ENCODE data around the gene GBP7. TPM values are rescaled to one million over a fixed set of nuclear protein-coding genes. Genes with fewer than 3 reads are reported as not detected.

GBP7 gene
- total RNA-seq, 4 donors from 2014 or later, result not detected

- Histone ChIP-seq H3K27me3 (no peaks in the 10 kb centered on the region), H3K9me3 (no peaks in the 10 kb centered on the region), H3K27ac (no peak overlapping the region), H3K36me3 (no peaks in the 10 kb centered on the region), H3K4me1 (no peaks in the 10 kb centered on the region), H3K4me3 (no peak overlapping the region)
- TF ChIP-seq, protein P1, sequence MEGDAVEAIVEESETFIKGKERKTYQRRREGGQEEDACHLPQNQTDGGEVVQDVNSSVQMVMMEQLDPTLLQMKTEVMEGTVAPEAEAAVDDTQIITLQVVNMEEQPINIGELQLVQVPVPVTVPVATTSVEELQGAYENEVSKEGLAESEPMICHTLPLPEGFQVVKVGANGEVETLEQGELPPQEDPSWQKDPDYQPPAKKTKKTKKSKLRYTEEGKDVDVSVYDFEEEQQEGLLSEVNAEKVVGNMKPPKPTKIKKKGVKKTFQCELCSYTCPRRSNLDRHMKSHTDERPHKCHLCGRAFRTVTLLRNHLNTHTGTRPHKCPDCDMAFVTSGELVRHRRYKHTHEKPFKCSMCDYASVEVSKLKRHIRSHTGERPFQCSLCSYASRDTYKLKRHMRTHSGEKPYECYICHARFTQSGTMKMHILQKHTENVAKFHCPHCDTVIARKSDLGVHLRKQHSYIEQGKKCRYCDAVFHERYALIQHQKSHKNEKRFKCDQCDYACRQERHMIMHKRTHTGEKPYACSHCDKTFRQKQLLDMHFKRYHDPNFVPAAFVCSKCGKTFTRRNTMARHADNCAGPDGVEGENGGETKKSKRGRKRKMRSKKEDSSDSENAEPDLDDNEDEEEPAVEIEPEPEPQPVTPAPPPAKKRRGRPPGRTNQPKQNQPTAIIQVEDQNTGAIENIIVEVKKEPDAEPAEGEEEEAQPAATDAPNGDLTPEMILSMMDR (IDR thresholded peaks at IDR 0.05), result no peak
- TF ChIP-seq POLR2A (IDR thresholded peaks at IDR 0.05), result no peak
- no peak for TF ChIP-seq POLR2AphosphoS5 (IDR thresholded peaks at IDR 0.05)
- no peak for TF ChIP-seq EP300 (IDR thresholded peaks at IDR 0.05)
- ATAC-seq, result no peak
- WGBS, 2 donors (ENCODE audit: low coverage in 1 of 2), result 89 to 91% methylated on average over 3 to 4 of the region's 4 CpGs
Observed at GRCh38 chr1:89170170-89171066, 5.4 kb downstream of the GBP7 start.

DNA sequence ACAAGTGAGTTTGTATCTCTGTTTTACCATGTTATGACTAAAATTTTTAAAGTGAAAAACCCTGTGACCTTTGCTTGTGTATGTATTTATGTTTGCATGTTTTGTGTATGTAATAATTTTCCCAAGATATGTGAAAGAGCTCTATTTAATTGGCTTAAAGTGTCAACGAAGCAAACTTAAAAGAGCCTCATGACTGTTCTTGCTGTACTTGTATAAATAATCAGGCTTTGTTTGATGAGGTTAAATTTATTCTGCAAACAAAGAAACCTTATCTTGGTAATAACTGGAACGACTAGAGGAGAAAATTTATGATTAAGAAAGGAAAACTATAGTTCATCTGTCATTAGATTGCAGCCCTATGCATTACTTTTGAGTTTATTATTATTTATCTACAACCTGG, 6.6 kb downstream of the GBP7 start:
- WGBS, 2 donors (ENCODE audit: low coverage in 1 of 2), result 50 to 51% methylated on average over 2 of the region's 2 CpGs
- H3K36me3 ChIP-seq, result no peaks in the 10 kb centered on the region
- TF ChIP-seq, protein P1 (IDR thresholded peaks at IDR 0.05), result no peak
- TF ChIP-seq EP300 (IDR thresholded peaks at IDR 0.05), result no peak
- TF ChIP-seq POLR2A (IDR thresholded peaks at IDR 0.05), result no peak
- TF ChIP-seq POLR2AphosphoS5 (IDR thresholded peaks at IDR 0.05), result no peak
- H3K27me3 ChIP-seq, result no peaks in the 10 kb centered on the region
- no peak overlapping the region for H3K4me3 ChIP-seq
- H3K4me1 ChIP-seq, result no peaks in the 10 kb centered on the region
- ATAC-seq, result no peak
- no peaks in the 10 kb centered on the region for H3K9me3 ChIP-seq
- H3K27ac ChIP-seq, result no peak overlapping the region

DNA sequence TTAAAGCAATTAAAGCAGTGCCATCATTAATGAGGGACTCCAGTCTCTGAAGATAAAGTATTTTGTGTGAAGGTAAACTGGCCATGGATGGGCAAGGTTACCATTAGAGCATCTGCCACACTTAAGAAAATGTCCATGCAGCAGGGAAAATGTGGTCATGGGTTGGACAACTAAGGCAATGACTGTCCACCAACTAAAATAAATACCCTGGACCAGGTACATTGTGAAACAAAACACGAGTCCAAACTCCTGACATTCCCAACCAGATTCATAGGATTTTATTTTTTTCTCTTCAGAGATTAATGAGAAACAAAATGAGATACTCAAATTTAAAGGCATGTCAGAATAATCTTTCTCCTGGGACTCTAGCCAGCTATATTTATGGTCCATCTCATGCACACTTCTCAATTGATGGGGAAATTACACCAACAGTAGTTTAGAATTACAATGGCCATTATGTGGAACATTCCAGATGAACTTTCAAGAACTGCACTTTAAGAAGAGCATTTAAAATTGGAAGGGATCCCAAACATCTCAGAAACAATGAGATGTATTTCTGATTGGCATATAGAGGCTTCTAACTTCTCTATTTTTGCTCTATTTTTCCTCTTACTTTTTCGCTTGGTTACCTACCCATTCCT, 8.1 kb downstream of the GBP7 start:
- Histone ChIP-seq H3K4me3 (no peak overlapping the region), H3K36me3 (no peaks in the 10 kb centered on the region), H3K4me1 (no peaks in the 10 kb centered on the region), H3K9me3 (no peaks in the 10 kb centered on the region), H3K27ac (no peak overlapping the region), H3K27me3 (no peaks in the 10 kb centered on the region)
- WGBS, 2 donors (ENCODE audit: low coverage in 1 of 2), result 74 to 77% methylated on average over 2 of the region's 2 CpGs
- ATAC-seq, result no peak
- TF ChIP-seq, protein P1 (IDR thresholded peaks at IDR 0.05), result no peak
- no peak for TF ChIP-seq POLR2AphosphoS5 (IDR thresholded peaks at IDR 0.05)

GRCh38 chr1:89166705-89167104, 9.1 kb downstream of the GBP7 start:
- no peaks in the 10 kb centered on the region for H3K36me3 ChIP-seq
- no peak overlapping the region for H3K27ac ChIP-seq
- TF ChIP-seq POLR2A (IDR thresholded peaks at IDR 0.05) (no peak), EP300 (IDR thresholded peaks at IDR 0.05) (no peak)
- TF ChIP-seq, protein P1 (IDR thresholded peaks at IDR 0.05), result no peak
- no peak overlapping the region for H3K4me3 ChIP-seq
- H3K9me3 ChIP-seq, result peaks cover 0 to under 1% (median 0%) of the 10 kb centered on the region in 3 donors
- WGBS, 2 donors (ENCODE audit: low coverage in 1 of 2), result 50 to 53% methylated on average over 1 of the region's 1 CpG
- no peaks in the 10 kb centered on the region for H3K4me1 ChIP-seq
- ATAC-seq, result no peak
- no peaks in the 10 kb centered on the region for H3K27me3 ChIP-seq

DNA sequence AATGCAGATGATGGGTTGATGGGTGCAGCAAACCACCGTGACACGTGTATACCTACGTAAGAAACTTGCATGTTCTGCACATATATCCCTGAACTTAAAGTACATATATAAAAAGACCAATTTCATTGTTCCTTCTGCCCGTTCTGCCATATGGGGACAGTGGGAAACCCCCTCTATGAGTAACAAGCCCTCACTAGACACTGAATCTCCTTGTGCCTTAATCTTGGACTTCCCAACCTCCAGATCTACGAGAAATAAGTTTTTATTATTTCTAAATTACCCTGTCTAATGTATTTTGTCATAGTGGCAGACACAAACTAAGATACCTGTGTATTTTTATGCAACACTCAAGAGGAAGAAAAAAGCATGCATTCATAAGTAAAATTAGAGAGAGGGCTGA, 10.0 kb downstream of the GBP7 start:
- Histone ChIP-seq H3K27me3 (no peaks in the 10 kb centered on the region), H3K4me3 (no peak overlapping the region), H3K4me1 (no peaks in the 10 kb centered on the region), H3K27ac (no peak overlapping the region), H3K36me3 (no peaks in the 10 kb centered on the region), H3K9me3 (peaks cover 0 to 9% (median 0%) of the 10 kb centered on the region in 3 donors)
- TF ChIP-seq POLR2A (IDR thresholded peaks at IDR 0.05), result no peak
- TF ChIP-seq EP300 (IDR thresholded peaks at IDR 0.05), result no peak
- TF ChIP-seq POLR2AphosphoS5 (IDR thresholded peaks at IDR 0.05), result no peak
- TF ChIP-seq, protein P1 (IDR thresholded peaks at IDR 0.05), result no peak
- 93 to 97% methylated on average over 5 of the region's 5 CpGs for WGBS, 2 donors (ENCODE audit: low coverage in 1 of 2)
- ATAC-seq, result no peak
